Uterus (tissue), 2 donors: ENCODE results near the gene CTSO.

ENCODE experiments used
- POLR2A ChIP-seq, 2 donors: fragments of 450-650 bp; IDR thresholded peaks; one replicate each; pipeline ENCODE4 v1.6.1; 2016; ENCODE audit warnings: antibody characterized with exemption in 2 of 2, mild to moderate bottlenecking in 1 of 2, moderate library complexity in 1 of 2
- TF ChIP-seq, protein P1 (sequence below), 4 experiments: fragments of 200-600 bp in 2 of 4; fragments of 450-650 bp in 2 of 4; sonication (generic) in 2 of 4; IDR thresholded peaks; one replicate each; pipeline ENCODE4 v1.5.1; 2016 to 2019; ENCODE audit warnings: antibody characterized with exemption in 4 of 4, mild to moderate bottlenecking in 2 of 4, moderate library complexity in 1 of 4

DNA sequence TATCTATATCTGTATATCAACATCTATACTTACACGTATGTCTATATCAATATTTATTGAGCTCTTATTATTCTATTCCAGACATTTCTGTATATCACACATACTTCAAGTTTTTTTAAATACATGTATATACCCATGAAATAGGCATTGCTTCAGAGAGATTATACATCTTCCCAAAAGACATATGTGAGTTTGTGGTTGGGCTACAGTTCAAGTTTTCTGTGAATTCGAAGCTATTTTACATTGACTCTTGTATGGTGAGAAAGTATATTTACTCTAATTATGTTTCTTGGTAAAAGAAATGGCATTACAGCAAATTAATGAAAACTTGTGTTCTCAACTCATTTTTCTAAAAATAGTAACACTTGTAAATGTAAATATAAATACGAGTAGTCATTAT, 46.8 kb upstream of the CTSO start:
- TF ChIP-seq POLR2A (IDR thresholded peaks at IDR 0.05) = no peak
- TF ChIP-seq, protein P1, sequence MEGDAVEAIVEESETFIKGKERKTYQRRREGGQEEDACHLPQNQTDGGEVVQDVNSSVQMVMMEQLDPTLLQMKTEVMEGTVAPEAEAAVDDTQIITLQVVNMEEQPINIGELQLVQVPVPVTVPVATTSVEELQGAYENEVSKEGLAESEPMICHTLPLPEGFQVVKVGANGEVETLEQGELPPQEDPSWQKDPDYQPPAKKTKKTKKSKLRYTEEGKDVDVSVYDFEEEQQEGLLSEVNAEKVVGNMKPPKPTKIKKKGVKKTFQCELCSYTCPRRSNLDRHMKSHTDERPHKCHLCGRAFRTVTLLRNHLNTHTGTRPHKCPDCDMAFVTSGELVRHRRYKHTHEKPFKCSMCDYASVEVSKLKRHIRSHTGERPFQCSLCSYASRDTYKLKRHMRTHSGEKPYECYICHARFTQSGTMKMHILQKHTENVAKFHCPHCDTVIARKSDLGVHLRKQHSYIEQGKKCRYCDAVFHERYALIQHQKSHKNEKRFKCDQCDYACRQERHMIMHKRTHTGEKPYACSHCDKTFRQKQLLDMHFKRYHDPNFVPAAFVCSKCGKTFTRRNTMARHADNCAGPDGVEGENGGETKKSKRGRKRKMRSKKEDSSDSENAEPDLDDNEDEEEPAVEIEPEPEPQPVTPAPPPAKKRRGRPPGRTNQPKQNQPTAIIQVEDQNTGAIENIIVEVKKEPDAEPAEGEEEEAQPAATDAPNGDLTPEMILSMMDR (IDR thresholded peaks at IDR 0.05) = no peak
